K562 (cell line): ENCODE results near the gene MAPT. TPM values are rescaled to one million over a fixed set of nuclear protein-coding genes. Genes with fewer than 3 reads are reported as not detected.

Experiments
- BACH1 ChIP-seq: fragments of 200-800 bp; sonication (Bioruptor generic); IDR thresholded peaks from 2 replicates; pipeline ENCODE4 v1.6.1; 2016; ENCODE audit warnings: missing genetic modification characterization, missing compliant biosample characterization
- BRCA1 ChIP-seq, 2 experiments: fragments of 450-650 bp in 1 of 2; sonication (generic) in 1 of 2; formaldehyde crosslinking in 1 of 2; IDR thresholded peaks; 2 replicates each; pipeline versions ENCODE4 v1.5.0 to v1.6.1; 2017 to 2020; ENCODE audit warnings: mild to moderate bottlenecking in 1 of 2, missing genetic modification reagents in 1 of 2
- C11orf30 ChIP-seq: fragments of 450-650 bp; IDR thresholded peaks from 2 replicates; pipeline ENCODE4 v1.6.1; 2016; ENCODE audit warnings: low read depth, mild to moderate bottlenecking
- CBFB ChIP-seq: sonication (generic); formaldehyde crosslinking; IDR thresholded peaks from 2 replicates; pipeline ENCODE4 v1.4.0; 2020; ENCODE audit warnings: mild to moderate bottlenecking, missing genetic modification reagents
- CREB5 ChIP-seq: fragments of 250-450 bp; sonication (Bioruptor Pico); IDR thresholded peaks from 2 replicates; pipeline ENCODE4 v1.5.0; 2020; ENCODE audit warnings: mild to moderate bottlenecking
- CSDE1 ChIP-seq, 2 experiments: fragments of 450-650 bp; IDR thresholded peaks; 2 replicates each; pipeline ENCODE4 v1.6.1; 2016; ENCODE audit warnings: mild to moderate bottlenecking in 1 of 2
- E2F5 ChIP-seq: sonication (generic); formaldehyde crosslinking; IDR thresholded peaks from 2 replicates; pipeline ENCODE4 v1.8.0; 2022; ENCODE audit warnings: mild to moderate bottlenecking, missing genetic modification reagents
- FOXP1 ChIP-seq: sonication (generic); formaldehyde crosslinking; IDR thresholded peaks from 2 replicates; pipeline ENCODE4 v1.8.0; 2022; ENCODE audit warnings: mild to moderate bottlenecking, missing genetic modification reagents
- NCOA2 ChIP-seq, 2 experiments: fragments of 450-650 bp; IDR thresholded peaks; 2 replicates each; pipeline ENCODE4 v1.6.1; 2018; ENCODE audit warnings: mild to moderate bottlenecking in 2 of 2, moderate library complexity in 1 of 2; ENCODE audit not compliant: partially characterized antibody in 2 of 2
- NCOR1 ChIP-seq: fragments of 450-650 bp; IDR thresholded peaks from 2 replicates; pipeline ENCODE4 v1.6.1; 2016; ENCODE audit warnings: mild to moderate bottlenecking, moderate library complexity
- RAD21 ChIP-seq, 2 experiments: fragments of 250-450 bp in 1 of 2; fragments of 450-650 bp in 1 of 2; sonication (Bioruptor Pico) in 1 of 2; formaldehyde crosslinking in 1 of 2; IDR thresholded peaks in 1 of 2; conservative IDR thresholded peaks in 1 of 2; 2 replicates each; pipeline versions ENCODE4 v1.4.0 to v1.8.0; 2020 to 2022; ENCODE audit warnings: mild to moderate bottlenecking in 2 of 2, moderate library complexity in 1 of 2
- RBM39 ChIP-seq: fragments of 200-400 bp; formaldehyde crosslinking; optimal IDR thresholded peaks from 2 replicates; pipeline ENCODE3; 2018; ENCODE audit warnings: low read depth, low read length
- SAFB2 ChIP-seq: fragments of 200-400 bp; formaldehyde crosslinking; IDR thresholded peaks from 2 replicates; pipeline ENCODE4 v1.6.1; 2018; ENCODE audit warnings: borderline replicate concordance, low read length, low read depth, moderate library complexity; ENCODE audit not compliant: severe bottlenecking
- TCFL5 ChIP-seq: fragments of 250-450 bp; sonication (Bioruptor Pico); conservative IDR thresholded peaks from 2 replicates; pipeline ENCODE4 v1.6.1; 2021; ENCODE audit warnings: mild to moderate bottlenecking, moderate library complexity, matching md5 sums
- TEAD4 ChIP-seq, 2 experiments: sonication (generic) in 1 of 2; formaldehyde crosslinking in 1 of 2; IDR thresholded peaks; 2 replicates each; pipeline versions ENCODE4 v1.6.1 to v1.8.0; 2012 to 2022; ENCODE audit warnings: borderline replicate concordance in 1 of 2, inconsistent platforms in 1 of 2, low read length in 1 of 2, mild to moderate bottlenecking in 1 of 2, missing genetic modification reagents in 1 of 2
- TSHZ1 ChIP-seq: fragments of 250-450 bp; sonication (Bioruptor Pico); IDR thresholded peaks from 2 replicates; pipeline ENCODE4 v1.4.0; 2020; ENCODE audit warnings: mild to moderate bottlenecking, moderate library complexity
- ZKSCAN3 ChIP-seq: fragments of 250-450 bp; sonication (Bioruptor Pico); IDR thresholded peaks from 2 replicates; pipeline ENCODE4 v1.4.0; 2020
- ZNF224 ChIP-seq: sonication (generic); formaldehyde crosslinking; IDR thresholded peaks from 2 replicates; pipeline ENCODE4 v1.8.0; 2022; ENCODE audit warnings: mild to moderate bottlenecking, missing genetic modification reagents
- ZNF263 ChIP-seq: sonication (generic); formaldehyde crosslinking; IDR thresholded peaks from 2 replicates; pipeline ENCODE4 v1.8.0; 2022; ENCODE audit warnings: mild to moderate bottlenecking, missing genetic modification reagents, borderline replicate concordance
- ZNF274 ChIP-seq: IDR thresholded peaks from 2 replicates; pipeline ENCODE4 v1.6.1; 2011; ENCODE audit warnings: low read depth, mild to moderate bottlenecking, low read length, moderate library complexity, borderline replicate concordance
- ZNF589 ChIP-seq: fragments of 200-800 bp; sonication (Bioruptor generic); IDR thresholded peaks from 2 replicates; pipeline ENCODE4 v1.6.1; 2016; ENCODE audit warnings: low read depth, missing genetic modification characterization, missing compliant biosample characterization
- ZNF644 ChIP-seq: fragments of 200-800 bp; sonication (Bioruptor generic); IDR thresholded peaks from 2 replicates; pipeline ENCODE4 v1.6.1; 2016; ENCODE audit warnings: low read depth, missing genetic modification characterization, missing compliant biosample characterization
- polyA plus RNA-seq, 8 experiments: library from polyadenylated mRNA; depleted of rRNA in 4 of 8; stranded (reverse) in 5 of 8; unstranded in 3 of 8; fragments of >200 nt; fragmentation: Nextera tagmentation in 2 of 8; fragmentation: Illumina TruSeq in 1 of 8; extraction: Ambion mirVana in 2 of 8; extraction: Trizol in 1 of 8; gene quantifications; 2 replicates each; pipeline versions ENCODE4 v1.2.1 to v1.2.3, GENCODE V29; 2011 to 2014; ENCODE audit warnings: inconsistent platforms in 1 of 8, missing spikeins in 1 of 8
- total RNA-seq, 7 experiments: library from RNA; depleted of rRNA in 6 of 7; stranded (reverse); fragments of >200 nt in 6 of 7; fragmentation: Illumina TruSeq in 2 of 7; extraction: Trizol in 2 of 7; gene quantifications; 2 replicates each; pipeline versions ENCODE4 v1.2.1 to v1.2.3, GENCODE V29; 2011 to 2021; ENCODE audit warnings: low replicate concordance in 1 of 7

The MAPT gene
- total and polyA plus RNA-seq, 9 of the 15 experiments (the other 6 are each of a cell fraction or from before 2014, with no cell fraction given), result 0.04 to 1.1 (median 0.36) TPM

- TF ChIP-seq ZNF263 (CRISPR knock-in tag) (no peak), TSHZ1 (CRISPR knock-in tag) (peak; percentile 54; the same call in 1 of the 2 replicates), NCOR1 (peak; percentile 87), SAFB2 (no peak), TCFL5 (CRISPR knock-in tag) (no peak), RAD21 (CRISPR knock-in tag; conservative IDR thresholded peaks at IDR 0.05 in 1 of 2, IDR thresholded peaks at IDR 0.05 in 1 of 2) (0 out of 4 replicates have a peak, but pooled peaks of 1 of the 2 experiments have one; percentile 2), CBFB (CRISPR knock-in tag) (peak; percentile 61; the same call in 1 of the 2 replicates), FOXP1 (CRISPR knock-in tag) (no peak), RBM39 (no peak), ZNF224 (CRISPR knock-in tag) (no peak), C11orf30 (peak; percentile 83), ZNF644 (tag) (0 out of 2 replicates have a peak, but pooled peaks have one; percentile 57), ZKSCAN3 (no peak), BACH1 (tag) (peak; percentile 79), ZNF274 (no peak), ZNF589 (peak; percentile 50), CSDE1 (IDR thresholded peaks at IDR 0.05) (no peak; a peak in 1 of 4 replicates), NCOA2 (IDR thresholded peaks at IDR 0.05; ENCODE audit: partially characterized antibody in 2 of 2) (no peak), TEAD4 (IDR thresholded peaks at IDR 0.05; ENCODE audit: low read length) (peak; percentile 91), TEAD4 (CRISPR knock-in tag; IDR thresholded peaks at IDR 0.05; ENCODE audit: borderline replicate concordance) (no peak), CREB5 (no peak), BRCA1 (IDR thresholded peaks at IDR 0.05) (no peak), BRCA1 (CRISPR knock-in tag; IDR thresholded peaks at IDR 0.05) (no peak), E2F5 (CRISPR knock-in tag) (no peak)
Observed at GRCh38 chr17:45976755-45977505, 82.6 kb downstream of the MAPT start (continued).
